GM23248 (cell line): ENCODE results near the gene LGALS13.

Source experiments
- EZH2 ChIP-seq: fragments of 200-600 bp; sonication (generic); IDR thresholded peaks from 2 replicates; pipeline ENCODE4 v1.6.1; 2018; ENCODE audit warnings: antibody characterized with exemption, mild to moderate bottlenecking; ENCODE audit not compliant: insufficient read depth, poor library complexity, severe bottlenecking
- EZH2phosphoT487 ChIP-seq: fragments of 200-600 bp; sonication (generic); IDR thresholded peaks from 2 replicates; pipeline ENCODE4 v1.6.1; 2018; ENCODE audit warnings: antibody characterized with exemption, moderate library complexity, mild to moderate bottlenecking, low read depth; ENCODE audit not compliant: insufficient read depth

- TF ChIP-seq EZH2 (no peak), EZH2phosphoT487 (no peak)
These were observed 14.8 kb upstream of the LGALS13 start for GRCh38 chr19:39587496-39587895.
